HepG2 (cell line): Measurements from ENCODE around the gene RANBP17. TPM values are rescaled to one million over a fixed set of nuclear protein-coding genes. Genes with fewer than 3 reads are reported as not detected.

Experiments
- ATAC-seq: fragments of 200-7000 bp; cut with Tn5 transposase; 3 replicates; pipeline ENCODE4 v1.9.1; 2020; ENCODE audit warnings: mild to moderate bottlenecking, moderate library complexity
- BruUV-seq: library from RNA; stranded (reverse); fragments of 400-500 nt; replicated peaks from 2 replicates; lab custom pipeline; 2021; lab: Mats Ljungman, UMichigan
- CTCF ChIA-PET: fragments of 300-600 bp; formaldehyde crosslinking; extraction: SDS; loops from one replicate; lab custom pipeline; 2021; ENCODE audit warnings: low total read pairs, inconsistent platforms, low intra/inter-chr PET ratio; lab: Yijun Ruan, JAX
- POLR2A ChIA-PET: fragments of 350-600 bp; sonication (Branson Sonifier 250); formaldehyde crosslinking; loops from one replicate; lab custom pipeline; 2020; ENCODE audit warnings: antibody characterized with exemption, inconsistent platforms; lab: Yijun Ruan, JAX
- DNase-seq: peaks from one replicate; pipeline ENCODE4 v3.0.0-alpha.2; 2015; ENCODE audit warnings: low spot score
- FAIRE-seq: peaks from 3 replicates; lab custom pipeline; 2011; peaks lifted over from hg19 to GRCh38; lab: Jason Lieb, UNC
- H2AFZ ChIP-seq: one replicate; pipeline ENCODE4 v1.6.1; 2011; ENCODE audit warnings: low read length, inconsistent platforms
- H3K27ac ChIP-seq: fragments of 300-600 bp; 3 replicates; pipeline ENCODE4 v1.8.0; 2011; ENCODE audit warnings: mixed run types, mild to moderate bottlenecking, mixed read lengths, low read length, inconsistent platforms; ENCODE audit not compliant: insufficient read depth; ENCODE audit errors: extremely low read length
- H3K27me3 ChIP-seq, 2 experiments: fragments of 200-600 bp in 1 of 2; 2 replicates in 1 of 2; 3 replicates in 1 of 2; pipeline versions ENCODE4 v1.6.0 to v1.8.0; 2011; ENCODE audit warnings: low read length in 2 of 2, mild to moderate bottlenecking in 2 of 2, moderate library complexity in 2 of 2, inconsistent platforms in 1 of 2; ENCODE audit not compliant: insufficient read depth in 2 of 2, control insufficient read depth in 1 of 2
- H3K36me3 ChIP-seq, 2 experiments: fragments of 200-600 bp in 1 of 2; replicated peaks in 1 of 2; 2 replicates in 1 of 2; 3 replicates in 1 of 2; pipeline versions ENCODE4 v1.5.1 to v1.8.0; 2011; ENCODE audit warnings: low read length in 2 of 2, inconsistent platforms in 1 of 2; ENCODE audit not compliant: insufficient read depth in 2 of 2, control insufficient read depth in 1 of 2
- H3K4me1 ChIP-seq: 2 replicates; pipeline ENCODE4 v1.5.1; 2012; ENCODE audit warnings: low read length, inconsistent platforms; ENCODE audit not compliant: insufficient read depth
- H3K4me2 ChIP-seq: 2 replicates; pipeline ENCODE4 v1.6.0; 2011; ENCODE audit warnings: low read depth, low read length, inconsistent platforms
- H3K4me3 ChIP-seq, 3 experiments: fragments of 200-600 bp in 1 of 3; sonication (generic), shearing (Covaris generic) in 1 of 3; replicated peaks in 1 of 3; 2 replicates each; pipeline ENCODE4 v1.5.1; 2011 to 2016; ENCODE audit warnings: low read length in 3 of 3, inconsistent platforms in 2 of 3, low read depth in 2 of 3, mild to moderate bottlenecking in 2 of 3, control low read depth in 1 of 3, mixed read lengths in 1 of 3; ENCODE audit not compliant: insufficient read depth in 1 of 3
- H3K79me2 ChIP-seq: one replicate; pipeline ENCODE4 v1.6.1; 2011; ENCODE audit warnings: low read length, inconsistent platforms; ENCODE audit not compliant: insufficient read depth
- H3K9ac ChIP-seq: 2 replicates; pipeline ENCODE4 v1.6.0; 2011; ENCODE audit warnings: mild to moderate bottlenecking, low read depth, low read length, inconsistent platforms; ENCODE audit not compliant: insufficient read depth
- H3K9me3 ChIP-seq: 2 replicates; pipeline ENCODE4 v1.5.1; 2012; ENCODE audit warnings: mild to moderate bottlenecking, low read length
- H4K20me1 ChIP-seq: 2 replicates; pipeline ENCODE4 v1.6.0; 2011; ENCODE audit warnings: inconsistent platforms, mild to moderate bottlenecking, low read length, moderate library complexity; ENCODE audit not compliant: insufficient read depth
- NCOA1 ChIP-seq: sonication (generic); formaldehyde crosslinking; IDR thresholded peaks from 2 replicates; pipeline ENCODE4 v1.9.0; 2021; ENCODE audit warnings: missing genetic modification reagents
- NR2C2 ChIP-seq: sonication (generic); formaldehyde crosslinking; IDR thresholded peaks from 2 replicates; pipeline ENCODE4 v1.4.0; 2020; ENCODE audit warnings: missing genetic modification reagents, mild to moderate bottlenecking, moderate library complexity, borderline replicate concordance
- NR2F2 ChIP-seq: IDR thresholded peaks from 2 replicates; pipeline ENCODE4 v1.6.1; 2012; ENCODE audit warnings: low read depth, inconsistent platforms, borderline replicate concordance
- TBX2 ChIP-seq: sonication (generic); formaldehyde crosslinking; IDR thresholded peaks from 2 replicates; pipeline ENCODE4 v1.5.0; 2020; ENCODE audit warnings: missing genetic modification reagents, mild to moderate bottlenecking, borderline replicate concordance
- TGIF2 ChIP-seq: IDR thresholded peaks from 2 replicates; pipeline ENCODE4 v1.6.1; 2016; ENCODE audit warnings: control low read depth, missing compliant biosample characterization
- ZNF207 ChIP-seq: fragments of 450-650 bp; IDR thresholded peaks from 2 replicates; pipeline ENCODE4 v1.6.1; 2016; ENCODE audit warnings: antibody characterized with exemption, borderline replicate concordance
- ZNF256 ChIP-seq: sonication (generic); formaldehyde crosslinking; conservative IDR thresholded peaks from 2 replicates; pipeline ENCODE4 v1.4.0; 2020; ENCODE audit warnings: missing genetic modification reagents
- ZNF720 ChIP-seq: sonication (generic); formaldehyde crosslinking; IDR thresholded peaks from 2 replicates; pipeline ENCODE4 v1.4.0; 2020; ENCODE audit warnings: missing genetic modification reagents
- ZNF740 ChIP-seq: sonication (generic); formaldehyde crosslinking; IDR thresholded peaks from 2 replicates; pipeline ENCODE4 v1.4.0; 2020; ENCODE audit warnings: missing genetic modification reagents
- WGBS: methylation state at CpG from one replicate; pipeline ENCODE4 v1.1.6; 2017; ENCODE audit warnings: low lambda C conversion rate; 5-methylcytosine and 5-hydroxymethylcytosine counted together
- in situ Hi-C: cut with HindIII; loops from 2 replicates; pipeline ENCODE4 v1.10.0; 2017; ENCODE audit warnings: low pct_unique_long_range_greater_than_20kb; ENCODE audit not compliant: extremely low pct_ligation_motif_present
- intact Hi-C: fragments of 100-400 bp; cut with micrococcal nuclease; formaldehyde crosslinking; loops from one replicate; pipeline ENCODE4 v1.10.0; 2022; ENCODE audit not compliant: unreplicated experiment
- polyA plus RNA-seq, 8 experiments: library from polyadenylated mRNA; depleted of rRNA in 3 of 8; stranded (reverse) in 7 of 8; unstranded in 1 of 8; fragments of >200 nt; fragmentation: Illumina TruSeq in 4 of 8; extraction: Trizol in 4 of 8; gene quantifications; 2 replicates each; pipeline versions ENCODE4 v1.2.1 to v1.2.3, GENCODE V29; 2011 to 2016; ENCODE audit warnings: low read depth in 4 of 8, missing spikeins in 1 of 8, mixed read lengths in 1 of 8; ENCODE audit not compliant: insufficient read depth in 1 of 8
- total RNA-seq, 5 experiments: library from RNA; depleted of rRNA; stranded (reverse); fragments of >200 nt; fragmentation: Illumina TruSeq; extraction: Trizol; gene quantifications; 2 replicates each; pipeline ENCODE4 v1.2.3, GENCODE V29; 2016; ENCODE audit warnings: low read depth in 1 of 5
- TF ChIP-seq, protein P1 (sequence below): sonication (generic); formaldehyde crosslinking; IDR thresholded peaks from 2 replicates; pipeline ENCODE4 v1.4.0; 2020; ENCODE audit warnings: missing genetic modification reagents

RANBP17 gene
- total and polyA plus RNA-seq, 2 of the 13 experiments (the other 11 are each of a cell fraction or from before 2014, with no cell fraction given): not detected

- intact Hi-C loops: no loop called here
- POLR2A ChIA-PET: no interaction called here
- Histone ChIP-seq H3K9ac (no peak overlapping the region), H3K36me3 (no peaks in the 10 kb centered on the region), H4K20me1 (no peaks in the 10 kb centered on the region), H2AFZ (no peak overlapping the region), H3K4me1 (no peaks in the 10 kb centered on the region), H3K4me3 (no peak overlapping the region), H3K9me3 (no peaks in the 10 kb centered on the region), H3K4me2 (no peak overlapping the region), H3K79me2 (no peaks in the 10 kb centered on the region), H3K27me3 (no peaks in the 10 kb centered on the region), H3K27ac (no peak overlapping the region)
- BruUV-seq: no TSS peak
- in situ Hi-C loops: no loop called here
- CTCF ChIA-PET: no interaction called here
- no peak for ATAC-seq
- WGBS: 0% methylated on average over 1 of the region's 1 CpG
- FAIRE-seq: no peak
- no peak for DNase-seq
- no peak for TF ChIP-seq ZNF740 (CRISPR knock-in tag)
- TF ChIP-seq NR2F2: no peak
- TF ChIP-seq ZNF720 (CRISPR knock-in tag): no peak
- no peak for TF ChIP-seq ZNF207
- no peak for TF ChIP-seq NCOA1 (CRISPR knock-in tag)
- no peak for TF ChIP-seq NR2C2 (CRISPR knock-in tag)
- no peak for TF ChIP-seq ZNF256
- TF ChIP-seq, protein P1, sequence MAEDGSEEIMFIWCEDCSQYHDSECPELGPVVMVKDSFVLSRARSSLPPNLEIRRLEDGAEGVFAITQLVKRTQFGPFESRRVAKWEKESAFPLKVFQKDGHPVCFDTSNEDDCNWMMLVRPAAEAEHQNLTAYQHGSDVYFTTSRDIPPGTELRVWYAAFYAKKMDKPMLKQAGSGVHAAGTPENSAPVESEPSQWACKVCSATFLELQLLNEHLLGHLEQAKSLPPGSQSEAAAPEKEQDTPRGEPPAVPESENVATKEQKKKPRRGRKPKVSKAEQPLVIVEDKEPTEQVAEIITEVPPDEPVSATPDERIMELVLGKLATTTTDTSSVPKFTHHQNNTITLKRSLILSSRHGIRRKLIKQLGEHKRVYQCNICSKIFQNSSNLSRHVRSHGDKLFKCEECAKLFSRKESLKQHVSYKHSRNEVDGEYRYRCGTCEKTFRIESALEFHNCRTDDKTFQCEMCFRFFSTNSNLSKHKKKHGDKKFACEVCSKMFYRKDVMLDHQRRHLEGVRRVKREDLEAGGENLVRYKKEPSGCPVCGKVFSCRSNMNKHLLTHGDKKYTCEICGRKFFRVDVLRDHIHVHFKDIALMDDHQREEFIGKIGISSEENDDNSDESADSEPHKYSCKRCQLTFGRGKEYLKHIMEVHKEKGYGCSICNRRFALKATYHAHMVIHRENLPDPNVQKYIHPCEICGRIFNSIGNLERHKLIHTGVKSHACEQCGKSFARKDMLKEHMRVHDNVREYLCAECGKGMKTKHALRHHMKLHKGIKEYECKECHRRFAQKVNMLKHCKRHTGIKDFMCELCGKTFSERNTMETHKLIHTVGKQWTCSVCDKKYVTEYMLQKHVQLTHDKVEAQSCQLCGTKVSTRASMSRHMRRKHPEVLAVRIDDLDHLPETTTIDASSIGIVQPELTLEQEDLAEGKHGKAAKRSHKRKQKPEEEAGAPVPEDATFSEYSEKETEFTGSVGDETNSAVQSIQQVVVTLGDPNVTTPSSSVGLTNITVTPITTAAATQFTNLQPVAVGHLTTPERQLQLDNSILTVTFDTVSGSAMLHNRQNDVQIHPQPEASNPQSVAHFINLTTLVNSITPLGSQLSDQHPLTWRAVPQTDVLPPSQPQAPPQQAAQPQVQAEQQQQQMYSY (CRISPR knock-in tag): no peak
- TF ChIP-seq TBX2 (CRISPR knock-in tag): no peak
- TF ChIP-seq TGIF2 (CRISPR knock-in tag): no peak
Measured at GRCh38 chr5:171226864-171227263, 365.0 kb downstream of the RANBP17 start.
